ENCODE data around the gene COASY.
"Not testable (repeated sequence)": the region's sequence is repeated elsewhere in the genome, so short reads cannot be mapped to it uniquely, and the experiment has no call there.

Gene COASY

DNA sequence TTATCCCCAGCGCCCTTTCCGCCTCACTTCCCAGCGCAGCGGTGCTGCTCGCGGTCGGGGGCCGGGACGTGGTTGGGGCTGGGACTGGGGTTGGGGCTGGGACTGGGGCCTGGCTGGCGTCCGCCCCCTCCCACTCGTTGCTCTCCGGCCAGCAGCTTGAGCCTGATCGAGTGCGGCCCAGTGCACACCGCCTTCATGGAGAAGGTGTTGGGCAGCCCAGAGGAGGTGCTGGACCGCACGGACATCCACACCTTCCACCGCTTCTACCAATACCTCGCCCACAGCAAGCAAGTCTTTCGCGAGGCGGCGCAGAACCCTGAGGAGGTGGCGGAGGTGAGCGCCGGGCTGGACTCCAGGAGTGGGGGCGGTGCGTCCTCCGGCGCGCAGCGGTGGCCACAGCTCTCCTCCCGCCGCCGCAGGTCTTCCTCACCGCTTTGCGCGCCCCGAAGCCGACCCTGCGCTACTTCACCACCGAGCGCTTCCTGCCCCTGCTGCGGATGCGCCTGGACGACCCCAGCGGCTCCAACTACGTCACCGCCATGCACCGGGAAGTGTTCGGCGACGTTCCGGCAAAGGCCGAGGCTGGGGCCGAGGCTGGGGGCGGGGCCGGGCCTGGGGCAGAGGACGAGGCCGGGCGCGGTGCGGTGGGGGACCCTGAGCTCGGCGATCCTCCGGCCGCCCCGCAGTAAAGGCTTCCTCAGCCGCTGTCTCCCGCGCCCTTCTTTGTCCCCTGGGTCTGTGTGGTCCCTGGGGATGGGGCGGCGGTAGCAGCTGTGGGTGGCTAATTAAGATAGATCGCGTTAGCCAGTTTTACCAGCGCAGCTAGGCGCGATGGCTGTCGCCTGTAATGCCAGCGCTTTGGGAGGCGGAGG, 7.5 kb upstream of the COASY start:
- peak; percentile 82 for DNase-seq

DNA sequence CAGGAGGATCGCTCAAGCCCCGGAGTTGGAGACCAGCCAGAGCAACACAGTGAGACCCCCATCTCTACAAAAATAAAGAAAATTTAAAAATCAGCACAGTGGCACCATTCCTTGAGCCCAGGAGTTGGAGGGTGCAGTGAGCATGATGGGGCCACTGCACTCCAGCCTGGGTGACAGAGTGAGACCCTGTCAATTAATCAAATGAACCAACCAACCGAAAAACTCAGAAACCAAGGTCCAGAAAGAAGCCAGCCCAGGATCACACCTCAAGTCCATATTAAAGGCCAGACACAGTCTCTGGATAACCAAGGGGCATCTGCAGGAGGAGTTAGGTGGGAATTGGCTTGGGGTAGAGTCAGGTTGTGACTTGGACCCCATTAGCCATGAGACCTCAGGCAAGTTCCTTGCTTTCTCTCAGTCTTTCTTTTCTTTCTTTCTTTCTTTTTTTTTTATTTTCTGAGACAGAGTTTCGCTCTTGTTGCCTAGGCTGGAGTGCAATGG, 6.8 kb upstream of the COASY start:
- DNase-seq = no peak

DNA sequence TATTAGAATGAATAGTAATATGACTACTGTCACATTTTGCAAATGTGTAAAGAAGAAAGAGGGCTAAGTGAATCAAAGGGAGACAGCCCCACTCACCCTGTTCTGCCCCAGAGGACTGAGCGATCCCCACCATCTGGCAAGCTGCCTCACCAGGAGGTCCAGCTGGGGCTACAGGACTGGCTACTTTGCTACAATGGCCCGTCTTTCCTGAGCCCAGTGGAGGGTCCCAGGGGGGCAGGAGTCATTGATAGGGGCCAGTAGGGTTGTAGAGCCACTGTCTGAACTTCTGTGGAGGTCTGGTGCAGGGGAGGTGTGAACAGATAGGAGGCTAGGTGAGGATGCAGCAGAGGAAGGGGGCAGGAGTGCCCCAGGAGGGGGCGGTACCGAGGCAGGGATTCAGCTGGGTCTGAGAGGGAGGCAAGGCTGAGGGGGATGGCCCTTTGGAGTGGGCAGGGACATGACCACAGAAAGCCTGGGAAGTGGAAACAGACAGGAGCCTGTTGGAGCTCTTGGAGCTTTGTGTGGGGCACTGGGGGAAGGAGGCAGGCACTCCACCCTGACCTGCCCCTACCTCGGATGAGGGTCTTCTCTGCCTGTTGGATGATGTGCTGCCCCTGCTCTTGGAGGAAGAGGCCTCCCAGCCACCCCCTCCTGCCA, 5.9 kb upstream of the COASY start:
- not testable (repeated sequence) for DNase-seq

DNA sequence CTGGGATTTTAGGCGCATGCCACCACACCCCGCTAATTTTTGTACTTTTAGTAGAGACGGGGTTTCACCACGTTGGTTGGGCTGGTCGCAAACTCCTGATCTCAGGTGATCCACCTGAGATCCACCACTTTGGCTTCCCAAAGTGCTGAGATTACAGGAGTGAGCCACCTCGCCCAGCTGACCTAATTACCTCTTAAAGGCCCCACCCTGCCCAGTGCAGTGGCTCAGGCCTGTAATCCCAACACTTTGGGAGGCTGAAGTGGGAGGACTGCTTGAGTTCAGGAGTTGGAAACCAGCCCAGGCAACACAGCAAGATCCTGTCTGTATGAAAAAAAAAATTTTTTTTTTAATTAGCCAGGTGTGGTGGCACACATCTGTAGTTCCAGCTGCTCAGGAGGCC, 2.9 kb upstream of the COASY start:
- peak; percentile 43 for DNase-seq

DNA sequence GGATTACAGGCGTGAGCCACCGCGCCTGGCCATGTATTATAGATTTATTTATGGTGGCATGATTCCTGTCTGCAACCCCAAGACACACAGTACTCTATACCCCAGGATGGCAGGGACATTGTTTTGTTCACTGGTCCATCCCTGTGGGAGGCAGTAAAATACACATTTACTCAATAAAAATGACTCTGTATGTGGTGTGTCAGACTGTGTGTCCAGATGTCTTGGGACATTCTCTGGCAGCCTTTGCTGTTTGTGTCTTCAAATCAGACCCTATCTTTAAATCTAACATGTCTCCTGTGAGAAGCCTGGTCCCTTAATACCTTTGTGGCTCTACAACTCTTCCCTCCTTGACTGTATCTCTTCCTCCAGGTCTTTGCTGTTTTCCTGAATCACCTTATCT, 1.7 kb upstream of the COASY start:
- DNase-seq = no peak

DNA sequence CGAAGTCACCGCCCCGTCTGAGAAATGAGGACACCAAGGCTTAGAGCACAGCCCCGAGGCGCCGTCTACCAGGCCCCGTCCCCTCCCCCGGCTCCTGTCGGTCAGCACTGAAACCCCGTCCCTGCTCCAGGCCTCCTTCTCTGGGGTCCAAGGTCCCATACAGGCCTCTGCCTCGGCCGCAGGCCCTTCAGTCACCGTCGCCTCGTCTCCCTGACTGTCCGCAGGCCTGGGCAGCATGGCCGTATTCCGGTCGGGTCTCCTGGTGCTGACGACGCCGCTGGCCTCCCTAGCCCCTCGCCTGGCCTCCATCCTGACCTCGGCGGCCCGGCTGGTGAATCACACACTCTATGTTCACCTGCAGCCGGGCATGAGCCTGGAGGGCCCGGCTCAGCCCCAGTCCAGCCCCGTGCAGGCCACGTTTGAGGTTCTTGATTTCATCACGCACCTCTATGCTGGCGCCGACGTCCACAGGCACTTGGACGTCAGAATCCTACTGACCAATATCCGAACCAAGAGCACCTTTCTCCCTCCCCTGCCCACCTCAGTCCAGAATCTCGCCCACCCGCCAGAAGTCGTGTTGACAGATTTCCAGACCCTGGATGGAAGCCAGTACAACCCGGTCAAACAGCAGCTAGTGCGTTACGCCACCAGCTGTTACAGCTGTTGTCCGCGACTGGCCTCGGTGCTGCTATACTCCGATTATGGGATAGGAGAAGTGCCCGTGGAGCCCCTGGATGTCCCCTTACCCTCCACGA, 617 bp downstream of the COASY start:
- DNase-seq = peak; percentile 25

DNA sequence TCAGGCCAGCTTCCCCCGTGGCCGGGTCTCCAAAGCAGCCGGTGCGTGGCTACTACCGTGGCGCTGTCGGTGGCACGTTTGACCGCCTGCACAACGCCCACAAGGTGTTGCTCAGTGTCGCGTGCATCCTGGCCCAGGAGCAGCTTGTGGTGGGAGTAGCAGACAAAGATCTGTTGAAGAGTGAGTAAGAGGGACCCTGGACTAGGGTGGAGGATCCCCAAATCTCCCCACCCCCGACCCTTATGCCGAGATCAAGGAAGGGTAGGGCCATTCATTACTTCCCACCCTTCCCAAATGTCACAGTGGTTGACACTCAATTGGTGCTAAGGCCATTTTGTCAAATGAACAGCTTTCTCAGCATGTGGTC, 1.2 kb downstream of the COASY start:
- no peak for DNase-seq

DNA sequence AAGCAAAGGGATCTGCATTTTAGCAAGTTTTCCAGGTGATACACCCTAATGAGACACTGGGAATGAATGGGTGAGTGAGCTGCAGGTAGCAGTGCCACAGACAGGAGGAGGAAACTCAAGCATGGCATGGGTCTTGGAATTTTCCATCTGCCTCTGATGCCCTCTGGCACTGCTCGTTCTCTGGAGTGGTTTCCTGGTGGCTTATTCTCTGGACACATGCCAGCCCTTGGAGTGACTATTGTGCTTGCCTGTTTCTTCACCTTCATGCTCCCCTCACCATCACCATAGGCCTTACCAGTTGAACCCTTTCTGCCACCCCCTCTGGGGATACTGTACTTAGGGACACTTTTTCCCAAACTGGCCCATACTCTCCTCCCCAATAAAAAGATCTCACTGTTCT, 1.6 kb downstream of the COASY start:
- no peak for DNase-seq

DNA sequence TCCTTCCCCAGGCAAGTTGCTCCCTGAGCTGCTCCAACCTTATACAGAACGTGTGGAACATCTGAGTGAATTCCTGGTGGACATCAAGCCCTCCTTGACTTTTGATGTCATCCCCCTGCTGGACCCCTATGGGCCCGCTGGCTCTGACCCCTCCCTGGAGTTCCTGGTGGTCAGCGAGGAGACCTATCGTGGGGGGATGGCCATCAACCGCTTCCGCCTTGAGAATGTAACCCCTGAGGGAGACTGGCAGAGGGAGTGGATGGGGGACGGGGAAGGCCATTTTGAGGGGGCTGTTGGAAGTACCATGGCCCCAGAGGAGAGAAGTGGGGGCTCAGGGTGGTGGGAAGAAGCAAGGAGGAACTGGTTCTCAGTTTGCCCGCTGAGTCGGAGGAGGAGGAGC, 2.0 kb downstream of the COASY start:
- DNase-seq = no peak

DNA sequence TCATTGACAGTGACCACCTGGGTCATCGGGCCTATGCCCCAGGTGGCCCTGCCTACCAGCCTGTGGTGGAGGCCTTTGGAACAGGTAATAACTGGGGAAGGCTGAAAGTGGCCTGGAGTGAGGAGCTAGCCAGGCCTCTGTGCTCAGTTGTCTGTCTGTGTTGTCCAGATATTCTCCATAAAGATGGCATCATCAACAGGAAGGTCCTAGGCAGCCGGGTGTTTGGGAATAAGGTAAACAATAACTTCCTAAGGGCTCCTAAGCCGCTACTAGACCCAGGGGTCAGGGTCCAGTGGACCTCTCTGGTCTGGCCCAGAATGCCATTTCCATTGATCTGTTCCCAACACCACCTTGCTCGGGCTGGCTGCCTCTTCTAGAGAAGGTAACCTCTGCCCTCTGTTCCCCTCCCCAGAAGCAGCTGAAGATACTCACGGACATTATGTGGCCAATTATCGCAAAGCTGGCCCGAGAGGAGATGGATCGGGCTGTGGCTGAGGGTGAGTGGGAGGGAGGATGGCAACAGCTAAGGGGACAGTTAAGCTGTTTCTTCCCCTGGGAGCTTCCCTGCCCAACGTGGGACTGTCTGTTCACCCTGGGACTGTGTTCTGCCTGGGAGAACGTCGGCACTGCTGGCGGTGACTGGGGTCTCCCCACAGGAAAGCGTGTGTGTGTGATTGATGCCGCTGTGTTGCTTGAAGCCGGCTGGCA, 3.0 kb downstream of the COASY start:
- DNase-seq = no peak

DNA sequence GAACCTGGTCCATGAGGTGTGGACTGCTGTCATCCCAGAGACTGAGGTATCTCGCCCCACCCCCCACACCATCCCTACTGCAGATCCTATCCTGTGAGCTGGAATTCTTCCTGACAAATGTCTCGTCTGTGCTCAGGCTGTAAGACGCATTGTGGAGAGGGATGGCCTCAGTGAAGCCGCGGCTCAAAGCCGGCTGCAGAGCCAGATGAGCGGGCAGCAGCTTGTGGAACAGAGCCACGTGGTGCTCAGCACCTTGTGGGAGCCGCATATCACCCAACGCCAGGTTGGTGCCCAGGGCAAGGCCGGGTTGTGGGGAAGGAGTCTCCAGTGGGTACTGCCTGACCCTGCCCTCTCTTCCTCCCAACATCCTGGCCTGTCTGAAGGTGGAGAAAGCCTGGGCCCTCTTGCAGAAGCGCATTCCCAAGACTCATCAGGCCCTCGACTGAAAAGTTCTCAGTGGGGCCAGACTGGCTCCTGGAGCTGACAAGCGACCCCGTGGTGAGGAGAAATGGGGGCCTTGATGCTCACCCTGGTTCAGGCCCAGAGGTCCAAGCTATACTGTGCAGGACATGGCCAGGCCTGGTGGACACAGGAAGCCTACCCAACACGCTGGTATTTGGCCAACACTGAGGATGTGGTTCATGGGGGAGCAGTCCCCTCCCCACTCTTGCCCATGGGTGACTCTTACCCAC, 3.7 kb downstream of the COASY start:
- no peak for DNase-seq

DNA sequence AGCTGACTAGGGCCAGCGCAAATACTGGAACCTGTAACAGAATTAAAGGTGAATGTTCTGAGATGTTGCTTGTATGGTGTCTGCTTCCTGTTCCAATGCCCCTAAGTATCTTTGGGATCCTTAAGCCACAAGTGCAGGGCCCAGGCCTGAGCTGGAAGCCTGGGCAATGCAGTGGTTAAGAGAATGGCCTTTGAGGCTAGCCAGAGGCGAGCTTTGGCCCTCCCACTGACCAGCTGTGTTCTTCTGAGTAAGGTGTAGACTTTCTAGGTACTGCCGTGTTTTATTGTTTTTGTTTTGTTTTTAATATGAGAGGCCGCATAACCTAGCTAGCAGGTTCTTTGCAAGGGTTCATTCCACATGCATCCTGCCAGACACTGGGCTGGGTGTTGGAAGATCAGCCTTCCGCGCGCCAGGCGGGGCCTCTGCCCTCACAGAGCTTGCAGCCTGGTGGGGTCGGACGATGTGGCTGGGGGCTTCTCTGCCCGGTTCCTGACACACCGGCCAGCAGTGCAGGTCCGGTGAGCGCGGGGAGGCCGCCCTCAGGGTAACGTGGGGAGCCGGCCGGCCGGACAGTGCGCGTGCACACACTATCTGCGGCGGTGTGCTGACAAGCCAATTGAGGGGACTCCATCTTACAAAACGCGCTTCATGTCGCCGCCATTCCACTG, 4.4 kb downstream of the COASY start:
- DNase-seq = no peak

DNA sequence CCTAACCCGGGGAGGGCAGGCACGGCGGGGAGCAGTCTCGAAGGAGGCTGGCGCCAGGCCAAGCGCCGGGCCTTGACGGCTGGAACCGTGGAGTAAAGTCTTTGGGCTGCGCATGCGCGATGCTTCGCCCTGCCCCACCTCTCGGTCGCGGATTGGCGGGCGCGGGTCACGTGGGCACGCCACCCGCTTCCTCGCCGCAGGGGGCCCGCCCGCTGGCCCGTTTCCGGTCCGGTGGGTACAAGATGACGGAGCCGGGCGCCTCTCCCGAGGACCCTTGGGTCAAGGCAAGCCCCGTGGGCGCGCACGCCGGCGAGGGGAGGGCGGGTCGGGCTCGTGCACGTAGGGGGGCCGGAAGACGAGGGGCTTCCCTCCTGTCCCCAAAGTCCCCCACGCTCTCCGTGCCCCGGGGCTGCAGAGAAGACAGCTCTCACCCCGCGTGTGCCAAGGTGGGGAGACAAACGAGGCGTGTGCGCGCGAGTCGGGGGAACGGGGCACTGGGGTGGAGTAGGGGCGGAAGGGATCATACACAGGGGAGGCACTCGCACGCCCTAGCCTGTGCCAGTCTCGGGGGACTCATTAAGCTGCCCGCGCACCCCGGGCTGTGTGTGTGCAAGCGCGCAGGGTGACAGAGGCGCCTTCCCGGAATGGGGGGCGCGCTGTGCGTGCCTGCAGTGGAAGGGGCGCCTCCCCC, 5.1 kb downstream of the COASY start, which contains the start of gene MLX:
Gene MLX (plus strand): TSS at position 218 of the 691 bp plus-strand sequence. CDS start 25 bp downstream, at position 243.
- DNase-seq = peak; percentile 97

DNA sequence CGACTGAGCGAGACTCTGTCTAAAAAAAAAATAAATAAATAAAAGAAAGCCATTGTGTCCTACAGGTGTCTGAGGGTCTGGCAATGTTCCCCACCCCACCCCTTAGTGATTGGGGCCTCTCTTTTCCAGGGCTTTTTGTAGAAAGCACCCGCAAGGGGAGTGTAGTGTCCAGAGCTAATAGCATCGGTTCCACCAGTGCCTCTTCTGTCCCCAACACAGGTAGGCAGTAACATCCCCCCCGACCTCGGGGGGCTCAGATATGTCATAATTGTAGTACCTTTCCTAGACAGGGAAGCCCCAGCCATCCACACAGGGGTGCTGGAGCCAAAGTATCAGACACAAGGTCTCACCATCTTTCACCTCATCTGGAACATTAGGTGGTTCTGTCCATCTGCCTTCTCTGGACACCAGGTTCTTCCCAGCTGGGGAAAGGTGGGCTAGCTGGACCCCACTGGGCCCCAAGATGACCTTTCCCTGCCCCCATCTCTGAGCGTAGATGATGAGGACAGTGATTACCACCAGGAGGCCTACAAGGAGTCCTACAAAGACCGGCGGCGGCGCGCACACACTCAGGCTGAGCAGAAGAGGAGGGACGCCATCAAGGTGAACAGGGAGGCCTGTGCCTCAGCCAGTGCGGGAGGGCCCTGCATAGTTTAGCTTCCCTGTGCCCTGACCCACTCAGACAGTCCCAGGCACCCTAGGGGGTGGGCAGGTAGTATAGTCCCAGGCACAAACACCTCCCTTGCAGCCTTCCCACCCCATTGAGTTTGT, 6.6 kb downstream of the COASY start:
- no peak for DNase-seq

DNA sequence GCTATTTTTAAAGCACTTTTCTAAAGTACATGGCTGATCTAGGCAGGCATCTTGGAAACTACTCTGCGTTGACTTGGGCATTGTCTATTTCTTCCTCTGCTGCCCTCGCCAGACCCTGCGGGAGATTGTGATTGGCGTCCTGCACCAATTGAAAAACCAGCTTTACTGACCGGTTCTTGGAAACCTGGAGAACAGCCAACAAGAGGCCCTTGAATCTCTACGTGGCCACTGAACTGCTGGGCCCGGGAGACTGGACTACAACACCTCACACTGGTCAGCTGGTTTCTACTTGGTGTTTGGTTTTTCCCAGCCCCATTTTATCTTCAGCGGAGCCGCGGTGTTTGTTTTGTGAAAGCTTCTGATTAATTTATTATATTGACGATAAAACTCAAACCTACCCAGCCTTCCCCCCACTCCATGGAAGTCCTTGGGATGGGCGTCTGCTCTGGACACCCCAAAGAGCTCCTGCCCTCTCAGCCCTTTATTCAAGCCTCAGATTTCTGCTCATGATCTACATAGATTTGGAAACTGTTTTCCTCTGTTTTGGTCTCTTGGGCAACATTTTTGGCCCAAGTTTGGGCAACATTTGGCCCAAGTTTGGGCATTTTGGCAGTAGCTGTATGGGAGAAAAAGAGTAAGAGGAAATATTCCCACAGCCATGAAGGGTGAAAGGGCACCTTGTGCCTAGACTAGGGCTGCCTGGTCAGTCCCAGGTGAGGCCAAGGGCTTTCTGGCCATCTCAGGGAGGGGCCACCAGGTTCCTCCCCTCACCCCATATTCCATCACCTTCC, 9.7 kb downstream of the COASY start:
- DNase-seq = no peak

DNA sequence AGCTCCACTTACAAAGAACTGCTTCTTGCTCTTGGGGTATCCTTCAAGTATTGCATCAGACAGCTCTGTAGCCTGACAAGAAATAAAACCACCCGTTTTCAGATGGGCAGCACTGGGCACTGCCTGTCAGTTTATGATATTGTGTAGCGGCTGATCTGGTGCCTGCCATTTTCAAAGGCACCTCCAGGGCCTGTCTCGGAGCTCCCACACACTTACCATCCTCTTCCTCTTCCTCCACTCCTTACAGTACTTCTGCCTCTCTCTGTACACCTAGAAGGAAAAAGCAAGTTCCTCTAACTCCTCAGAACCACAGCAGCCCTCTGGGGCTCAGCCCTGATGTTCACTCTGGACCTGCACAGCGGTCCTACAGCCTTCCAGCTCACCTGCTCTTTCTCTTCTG, 11.1 kb downstream of the COASY start:
- no peak for DNase-seq

DNA sequence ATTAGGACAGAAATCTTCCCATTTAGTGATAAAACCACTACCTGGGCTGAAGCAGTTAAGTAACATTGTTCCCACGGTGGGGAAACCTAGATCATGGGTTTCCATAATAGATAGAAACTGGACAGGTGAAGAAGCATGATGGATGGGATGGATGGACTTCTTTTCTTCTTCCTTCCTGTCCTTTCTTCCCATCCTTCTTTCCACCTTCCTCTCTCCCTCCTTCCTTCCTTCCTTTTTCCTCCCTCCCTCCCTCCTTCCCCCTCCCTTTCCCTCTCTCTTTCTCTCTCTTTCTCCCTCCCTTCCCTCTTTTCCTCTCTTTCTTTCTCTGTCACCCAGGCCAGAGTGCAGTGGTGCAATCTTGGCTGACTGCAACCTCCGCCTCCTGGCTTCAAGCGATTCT, 12.5 kb downstream of the COASY start:
- DNase-seq = no peak

DNA sequence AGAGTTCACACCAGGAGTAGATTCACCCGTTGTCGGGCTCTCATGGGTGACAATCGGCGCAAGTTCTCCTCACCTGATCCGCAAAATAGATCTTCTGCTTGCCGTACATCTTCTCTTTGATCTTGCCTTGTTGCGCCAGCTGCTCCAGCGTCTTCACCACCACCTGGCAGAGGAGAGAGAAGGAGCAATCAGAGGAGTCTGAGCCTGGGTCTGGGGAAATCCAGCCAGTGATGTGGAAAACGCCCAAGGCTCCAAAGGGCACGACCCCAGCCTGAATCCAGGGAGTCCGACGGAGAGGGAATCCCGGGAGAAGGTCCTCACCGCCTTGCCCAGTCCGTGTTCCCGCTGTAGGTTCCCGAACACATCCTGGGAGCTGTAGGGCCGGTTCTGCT, 15.2 kb downstream of the COASY start:
- DNase-seq = peak; percentile 16

DNA sequence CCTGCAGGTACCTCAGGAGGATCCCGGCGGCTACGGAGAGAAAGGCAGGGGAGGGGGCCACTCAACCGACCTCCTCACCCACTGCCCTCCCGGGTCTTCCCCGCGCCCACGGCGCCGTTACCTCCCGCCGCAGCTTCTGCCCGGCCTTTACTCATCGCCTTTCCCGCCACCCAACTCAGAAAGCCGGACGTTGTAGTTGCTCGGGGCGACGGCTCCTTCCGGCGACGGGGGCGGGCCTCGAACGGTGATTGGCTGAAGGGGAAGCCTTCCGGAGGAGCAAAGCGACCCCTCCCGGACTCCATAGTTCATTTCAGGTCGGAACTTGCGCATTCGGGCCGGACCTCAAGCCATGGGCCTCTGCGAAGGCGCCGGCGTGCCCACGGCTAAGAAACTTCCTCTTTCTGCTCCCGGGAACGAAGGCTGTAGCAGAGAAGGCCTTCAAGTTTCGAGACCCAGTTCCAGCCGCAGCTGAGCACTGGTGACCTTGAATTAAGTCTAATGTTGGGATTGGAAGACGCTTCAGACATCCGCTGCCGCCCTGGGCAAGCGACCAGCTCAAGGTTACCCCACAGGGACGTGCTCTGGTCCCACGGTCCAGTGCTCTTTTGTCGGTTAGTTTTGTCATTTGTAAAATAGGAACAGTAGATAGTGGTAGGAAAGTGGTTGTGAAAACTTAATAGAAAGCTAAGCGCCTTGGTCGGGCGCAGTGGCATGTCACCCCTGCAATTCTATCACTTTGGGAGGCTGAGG, 15.8 kb downstream of the COASY start, which contains the start of gene PSMC3IP:
Gene PSMC3IP (minus strand): TSS at position 198 of the 750 bp plus-strand sequence. CDS start 43 bp downstream, at position 155.
- peak; percentile 96 for DNase-seq

All from RPMI8226 (cell line).